HCT116 (cell line): ENCODE data around the gene VSTM2L. TPM values are rescaled to one million over a fixed set of nuclear protein-coding genes. Genes with fewer than 3 reads are reported as not detected.

Experiments used
- ATAC-seq: fragments of 200-7000 bp; cut with Tn5 transposase; 2 replicates; pipeline ENCODE4 v1.9.1; 2020; ENCODE audit warnings: mild to moderate bottlenecking, moderate library complexity
- BruUV-seq: library from RNA; stranded (reverse); fragments of 400-500 nt; replicated peaks from 2 replicates; lab custom pipeline; 2021; lab: Mats Ljungman, UMichigan
- CTCF ChIA-PET: fragments of 300-600 bp; sonication (Branson Sonifier 250); formaldehyde crosslinking; loops from one replicate; lab custom pipeline; 2021; ENCODE audit warnings: antibody characterized with exemption; lab: Charles Lee
- POLR2A ChIA-PET: fragments of 300-600, 350-600 bp; sonication (Branson Sonifier 250); formaldehyde crosslinking; loops from one replicate; lab custom pipeline; 2021; ENCODE audit warnings: antibody characterized with exemption; lab: Charles Lee
- RAD21 ChIA-PET, 2 experiments: fragments of 300-600 bp; sonication (Branson Sonifier 250); formaldehyde crosslinking; loops; one replicate each; lab custom pipeline; 2023; ENCODE audit warnings: low total read pairs in 2 of 2; ENCODE audit not compliant: uncharacterized antibody in 2 of 2, unreplicated experiment in 2 of 2, low non-redundant PET in 1 of 2; lab: Charles Lee
- DNase-seq: peaks from one replicate; pipeline ENCODE4 v3.0.0-alpha.2; 2010; ENCODE audit warnings: low read depth, low spot score
- H2AFZ ChIP-seq: fragments of 200-600 bp; shearing (Covaris generic), sonication (generic); 2 replicates; pipeline ENCODE4 v1.6.1; 2017; ENCODE audit warnings: low read depth, mixed run types, mixed read lengths, antibody characterized with exemption, low read length; ENCODE audit not compliant: poor library complexity, severe bottlenecking
- H3K27ac ChIP-seq: 2 replicates; pipeline ENCODE4 v1.5.1; 2012; ENCODE audit warnings: low read depth, low read length
- H3K27me3 ChIP-seq: fragments of 200-600 bp; sonication (generic); 2 replicates; pipeline ENCODE4 v1.6.1; 2016; ENCODE audit warnings: mixed run types, low read length, mixed read lengths; ENCODE audit not compliant: insufficient read depth
- H3K36me3 ChIP-seq, 2 experiments: fragments of 200-500 bp in 1 of 2; fragments of 200-600 bp in 1 of 2; sonication (Bioruptor generic) in 1 of 2; sonication (generic) in 1 of 2; 2 replicates each; pipeline versions ENCODE4 v1.5.1 to v1.6.1; 2014 to 2016; ENCODE audit warnings: low read length in 2 of 2, inconsistent platforms in 1 of 2, mixed read lengths in 1 of 2, mixed run types in 1 of 2; ENCODE audit not compliant: insufficient read depth in 2 of 2, control insufficient read depth in 1 of 2
- H3K4me1 ChIP-seq, 2 experiments: fragments of 200-600 bp in 1 of 2; sonication (generic) in 1 of 2; 2 replicates each; pipeline versions ENCODE4 v1.5.1 to v1.6.1; 2012 to 2017; ENCODE audit warnings: low read length in 2 of 2, inconsistent platforms in 1 of 2, mild to moderate bottlenecking in 1 of 2, mixed read lengths in 1 of 2, mixed run types in 1 of 2, moderate library complexity in 1 of 2; ENCODE audit not compliant: insufficient read depth in 2 of 2, control insufficient read depth in 1 of 2
- H3K4me2 ChIP-seq: fragments of 200-600 bp; sonication (generic); 2 replicates; pipeline ENCODE4 v1.6.1; 2017; ENCODE audit warnings: mixed run types, low read length, mixed read lengths
- H3K4me3 ChIP-seq, 2 experiments: fragments of 200-600 bp in 1 of 2; sonication (generic) in 1 of 2; replicated peaks in 1 of 2; 2 replicates each; pipeline ENCODE4 v1.5.1; 2011 to 2016; ENCODE audit warnings: low read length in 2 of 2, control low read depth in 1 of 2, low read depth in 1 of 2, mild to moderate bottlenecking in 1 of 2, mixed read lengths in 1 of 2, mixed run types in 1 of 2
- H3K79me2 ChIP-seq: fragments of 200-600 bp; sonication (generic); 2 replicates; pipeline ENCODE4 v1.6.1; 2017; ENCODE audit warnings: mild to moderate bottlenecking, mixed run types, low read length, moderate library complexity, mixed read lengths; ENCODE audit not compliant: insufficient read depth
- H3K9ac ChIP-seq: fragments of 200-600 bp; sonication (generic); 2 replicates; pipeline ENCODE4 v1.6.1; 2016; ENCODE audit warnings: low read length, mixed read lengths
- H3K9me2 ChIP-seq: fragments of 200-600 bp; sonication (generic), shearing (Covaris generic); 2 replicates; pipeline ENCODE4 v1.6.1; 2017; ENCODE audit warnings: mixed run types, mild to moderate bottlenecking, moderate library complexity; ENCODE audit not compliant: insufficient read depth
- H3K9me3 ChIP-seq, 2 experiments: fragments of 200-500 bp in 1 of 2; fragments of 200-600 bp in 1 of 2; sonication (Bioruptor generic) in 1 of 2; sonication (generic) in 1 of 2; 2 replicates each; pipeline ENCODE4 v1.6.1; 2014 to 2017; ENCODE audit warnings: low read length in 2 of 2, mixed read lengths in 2 of 2, inconsistent platforms in 1 of 2, low read depth in 1 of 2, mild to moderate bottlenecking in 1 of 2, mixed run types in 1 of 2, moderate library complexity in 1 of 2; ENCODE audit not compliant: control insufficient read depth in 1 of 2, insufficient read depth in 1 of 2
- H4K20me1 ChIP-seq: fragments of 200-600 bp; sonication (generic), shearing (Covaris generic); 2 replicates; pipeline ENCODE4 v1.6.1; 2017; ENCODE audit warnings: mixed run types, mild to moderate bottlenecking, moderate library complexity; ENCODE audit not compliant: insufficient read depth
- CEBPB ChIP-seq: IDR thresholded peaks from 2 replicates; pipeline ENCODE4 v1.6.1; 2012; ENCODE audit warnings: low read depth
- EGR1 ChIP-seq: IDR thresholded peaks from 2 replicates; pipeline ENCODE4 v1.6.1; 2012; ENCODE audit warnings: low read depth
- ELF1 ChIP-seq: IDR thresholded peaks from 2 replicates; pipeline ENCODE4 v1.6.1; 2012; ENCODE audit warnings: low read depth, borderline replicate concordance
- EZH2 ChIP-seq: fragments of 200-600 bp; sonication (generic); IDR thresholded peaks from 2 replicates; pipeline ENCODE4 v1.6.1; 2017; ENCODE audit warnings: antibody characterized with exemption, mixed run types
- EZH2phosphoT487 ChIP-seq: fragments of 200-600 bp; IDR thresholded peaks from 2 replicates; pipeline ENCODE4 v1.6.1; 2018; ENCODE audit warnings: antibody characterized with exemption, borderline replicate concordance
- FOSL1 ChIP-seq: IDR thresholded peaks from 2 replicates; pipeline ENCODE4 v1.6.1; 2012; ENCODE audit warnings: low read depth
- JUND ChIP-seq: IDR thresholded peaks from 2 replicates; pipeline ENCODE4 v1.6.1; 2012
- POLR2A ChIP-seq: IDR thresholded peaks from 2 replicates; pipeline ENCODE4 v1.7.0; 2011; ENCODE audit warnings: borderline replicate concordance; ENCODE audit not compliant: insufficient read depth, insufficient read length; ENCODE audit errors: extremely low read depth
- POLR2AphosphoS5 ChIP-seq: IDR thresholded peaks from 2 replicates; pipeline ENCODE4 v1.6.1; 2011; ENCODE audit warnings: mild to moderate bottlenecking, low read depth, low read length, moderate library complexity
- RAD21 ChIP-seq: IDR thresholded peaks from 2 replicates; pipeline ENCODE4 v1.6.1; 2012; ENCODE audit warnings: low read depth, mild to moderate bottlenecking
- SIN3A ChIP-seq: IDR thresholded peaks from 2 replicates; pipeline ENCODE4 v1.6.1; 2012; ENCODE audit warnings: low read depth
- SRF ChIP-seq: IDR thresholded peaks from 2 replicates; pipeline ENCODE4 v1.6.1; 2012; ENCODE audit warnings: low read depth
- TCF7L2 ChIP-seq: IDR thresholded peaks from 2 replicates; pipeline ENCODE4 v1.7.0; 2011; ENCODE audit warnings: borderline replicate concordance, inconsistent platforms; ENCODE audit not compliant: insufficient read depth, insufficient read length; ENCODE audit errors: extremely low read depth
- YY1 ChIP-seq: IDR thresholded peaks from 2 replicates; pipeline ENCODE4 v1.6.1; 2011; ENCODE audit warnings: low read length, low read depth, moderate library complexity, mild to moderate bottlenecking; ENCODE audit not compliant: insufficient replicate concordance; ENCODE audit errors: extremely low read depth
- ZFX ChIP-seq: fragments of 450-650 bp; IDR thresholded peaks from 2 replicates; pipeline ENCODE4 v1.6.1; 2017
- intact Hi-C: fragments of 100-400 bp; cut with micrococcal nuclease; formaldehyde crosslinking; loops from 2 replicates; pipeline ENCODE4 v1.10.0; 2022
- total RNA-seq: library from RNA; stranded (reverse); gene quantifications from one replicate; pipeline ENCODE4 v1.2.1, GENCODE V29; 2021; ENCODE audit not compliant: unreplicated experiment
- TF ChIP-seq, protein P1 (sequence below): IDR thresholded peaks from 2 replicates; pipeline ENCODE4 v1.6.1; 2011; ENCODE audit warnings: mild to moderate bottlenecking, low read length, moderate library complexity; ENCODE audit not compliant: insufficient replicate concordance; ENCODE audit errors: extremely low read depth
- TF ChIP-seq, protein P2 (sequence below): IDR thresholded peaks from 2 replicates; pipeline ENCODE4 v1.6.1; 2012
- TF ChIP-seq, protein P3 (sequence below), 3 experiments: fragments of 200-600 bp in 1 of 3; sonication (generic) in 1 of 3; IDR thresholded peaks in 2 of 3; conservative IDR thresholded peaks in 1 of 3; 2 replicates each; pipeline ENCODE4 v1.5.1; 2012 to 2017; ENCODE audit warnings: low read depth in 2 of 3, low read length in 2 of 3, antibody characterized with exemption in 1 of 3, borderline replicate concordance in 1 of 3, control low read depth in 1 of 3, mild to moderate bottlenecking in 1 of 3, mixed read lengths in 1 of 3, mixed run types in 1 of 3, moderate library complexity in 1 of 3; ENCODE audit not compliant: insufficient read depth in 1 of 3

VSTM2L gene
- total RNA-seq, 1 experiment from 2014 or later: 0.69 TPM

DNA sequence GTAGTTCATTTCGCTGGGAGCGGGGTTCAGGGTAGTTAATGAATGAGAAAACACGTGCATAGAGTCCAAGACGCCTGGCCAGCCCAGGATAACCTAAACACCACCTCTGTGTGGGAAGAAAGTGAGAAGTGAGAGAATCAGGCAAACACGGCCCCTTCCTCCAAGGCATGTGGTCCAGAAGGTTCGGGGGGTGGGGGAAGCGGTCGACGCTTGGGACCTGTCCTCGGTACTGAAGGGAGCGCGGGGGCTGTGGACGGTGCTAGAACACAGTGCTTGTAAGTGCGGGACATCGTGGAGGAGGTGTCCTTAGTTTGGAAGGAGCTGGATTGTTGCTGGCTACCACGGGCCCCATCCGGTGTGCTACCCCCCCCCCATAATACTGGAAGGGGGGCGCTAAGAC lies 1.7 kb upstream of the VSTM2L start:
- H3K27me3 ChIP-seq: peaks cover 11% of the 10 kb centered on the region; the same call in 1 of the 2 replicates
- no peaks in the 10 kb centered on the region for H3K36me3 ChIP-seq
- no peaks in the 10 kb centered on the region for H3K9me2 ChIP-seq
- DNase-seq (no peak), ATAC-seq (no peak)
- no peaks in the 10 kb centered on the region for H3K9me3 ChIP-seq
- ChIA-PET CTCF (no interaction called here), POLR2A (no interaction called here), RAD21 (no interaction called here)
- H4K20me1 ChIP-seq: no peaks in the 10 kb centered on the region
- no peak overlapping the region for H3K4me3 ChIP-seq
- intact Hi-C loops: no loop called here
- no peak overlapping the region for H3K9ac ChIP-seq
- H3K27ac ChIP-seq: no peak overlapping the region
- BruUV-seq: no TSS peak
- TF ChIP-seq CEBPB: no peak
- TF ChIP-seq FOSL1: no peak
- TF ChIP-seq TCF7L2: no peak
- no peak for TF ChIP-seq POLR2A
- TF ChIP-seq POLR2AphosphoS5: no peak
- TF ChIP-seq, protein P1, sequence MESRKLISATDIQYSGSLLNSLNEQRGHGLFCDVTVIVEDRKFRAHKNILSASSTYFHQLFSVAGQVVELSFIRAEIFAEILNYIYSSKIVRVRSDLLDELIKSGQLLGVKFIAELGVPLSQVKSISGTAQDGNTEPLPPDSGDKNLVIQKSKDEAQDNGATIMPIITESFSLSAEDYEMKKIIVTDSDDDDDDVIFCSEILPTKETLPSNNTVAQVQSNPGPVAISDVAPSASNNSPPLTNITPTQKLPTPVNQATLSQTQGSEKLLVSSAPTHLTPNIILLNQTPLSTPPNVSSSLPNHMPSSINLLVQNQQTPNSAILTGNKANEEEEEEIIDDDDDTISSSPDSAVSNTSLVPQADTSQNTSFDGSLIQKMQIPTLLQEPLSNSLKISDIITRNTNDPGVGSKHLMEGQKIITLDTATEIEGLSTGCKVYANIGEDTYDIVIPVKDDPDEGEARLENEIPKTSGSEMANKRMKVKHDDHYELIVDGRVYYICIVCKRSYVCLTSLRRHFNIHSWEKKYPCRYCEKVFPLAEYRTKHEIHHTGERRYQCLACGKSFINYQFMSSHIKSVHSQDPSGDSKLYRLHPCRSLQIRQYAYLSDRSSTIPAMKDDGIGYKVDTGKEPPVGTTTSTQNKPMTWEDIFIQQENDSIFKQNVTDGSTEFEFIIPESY: no peak
- no peak for TF ChIP-seq SIN3A
- TF ChIP-seq, protein P2, sequence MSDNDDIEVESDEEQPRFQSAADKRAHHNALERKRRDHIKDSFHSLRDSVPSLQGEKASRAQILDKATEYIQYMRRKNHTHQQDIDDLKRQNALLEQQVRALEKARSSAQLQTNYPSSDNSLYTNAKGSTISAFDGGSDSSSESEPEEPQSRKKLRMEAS: no peak
- TF ChIP-seq EGR1: no peak
- no peak for TF ChIP-seq JUND
- no peak for TF ChIP-seq ZFX
- TF ChIP-seq, protein P3, sequence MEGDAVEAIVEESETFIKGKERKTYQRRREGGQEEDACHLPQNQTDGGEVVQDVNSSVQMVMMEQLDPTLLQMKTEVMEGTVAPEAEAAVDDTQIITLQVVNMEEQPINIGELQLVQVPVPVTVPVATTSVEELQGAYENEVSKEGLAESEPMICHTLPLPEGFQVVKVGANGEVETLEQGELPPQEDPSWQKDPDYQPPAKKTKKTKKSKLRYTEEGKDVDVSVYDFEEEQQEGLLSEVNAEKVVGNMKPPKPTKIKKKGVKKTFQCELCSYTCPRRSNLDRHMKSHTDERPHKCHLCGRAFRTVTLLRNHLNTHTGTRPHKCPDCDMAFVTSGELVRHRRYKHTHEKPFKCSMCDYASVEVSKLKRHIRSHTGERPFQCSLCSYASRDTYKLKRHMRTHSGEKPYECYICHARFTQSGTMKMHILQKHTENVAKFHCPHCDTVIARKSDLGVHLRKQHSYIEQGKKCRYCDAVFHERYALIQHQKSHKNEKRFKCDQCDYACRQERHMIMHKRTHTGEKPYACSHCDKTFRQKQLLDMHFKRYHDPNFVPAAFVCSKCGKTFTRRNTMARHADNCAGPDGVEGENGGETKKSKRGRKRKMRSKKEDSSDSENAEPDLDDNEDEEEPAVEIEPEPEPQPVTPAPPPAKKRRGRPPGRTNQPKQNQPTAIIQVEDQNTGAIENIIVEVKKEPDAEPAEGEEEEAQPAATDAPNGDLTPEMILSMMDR (IDR thresholded peaks at IDR 0.05 in 2 of 3, conservative IDR thresholded peaks at IDR 0.05 in 1 of 3; ENCODE audit: borderline replicate concordance in 1 of 3, insufficient read depth in 1 of 3, low read depth in 2 of 3, low read length in 2 of 3): no peak
- no peak for TF ChIP-seq ELF1
- TF ChIP-seq EZH2phosphoT487: no peak
- no peak for TF ChIP-seq SRF
- no peak for TF ChIP-seq EZH2
- no peak for TF ChIP-seq RAD21
- TF ChIP-seq YY1: no peak
- no peak overlapping the region for H3K4me2 ChIP-seq
- H2AFZ ChIP-seq: no peak overlapping the region
- no peaks in the 10 kb centered on the region for H3K4me1 ChIP-seq
- no peaks in the 10 kb centered on the region for H3K79me2 ChIP-seq
